ENCODE measurements around the gene ADD3.

ADD3 gene

GRCh38 chr10:109991266-109991855, 16.4 kb upstream of the ADD3 start:
- Histone ChIP-seq H3K23ac (ENCODE audit: low read length) (no peak overlapping the region), H2BK5ac (ENCODE audit: low read depth, low read length, poor library complexity) (peak overlapping the region; percentile 33), H2BK12ac (ENCODE audit: low read length) (peak overlapping the region; percentile 61), H4K12ac (ENCODE audit: low read depth, low read length) (no peak overlapping the region), H3K4me2 (ENCODE audit: low read length) (no peak overlapping the region), H4K91ac (ENCODE audit: low read depth, low read length) (peak overlapping the region; percentile 40), H3K9me3 (ENCODE audit: insufficient read depth, low read depth, low read length) (no peaks in the 10 kb centered on the region), H3K9ac (ENCODE audit: low read length) (no peak overlapping the region), H3K27ac (ENCODE audit: low read depth, low read length) (no peak overlapping the region), H4K8ac (ENCODE audit: low read depth, low read length) (no peak overlapping the region), H3K27me3 (ENCODE audit: insufficient read depth, low read length) (no peaks in the 10 kb centered on the region), H3K36me3 (ENCODE audit: control insufficient read depth in 1 of 2, insufficient read depth in 2 of 2, low read length in 2 of 2) (no peaks in the 10 kb centered on the region), H3K4me1 (ENCODE audit: control insufficient read depth in 1 of 2, insufficient read depth in 2 of 2, low read length in 2 of 2) (no peaks in the 10 kb centered on the region), H2AFZ (ENCODE audit: insufficient read depth, low read length, poor library complexity) (no peak overlapping the region), H2AK5ac (ENCODE audit: low read length) (no peak overlapping the region), H3K14ac (ENCODE audit: low read length) (no peak overlapping the region), H3K79me2 (ENCODE audit: control insufficient read depth, insufficient read depth, low read length, poor library complexity) (no peaks in the 10 kb centered on the region), H2BK120ac (ENCODE audit: insufficient read depth, low read length, poor library complexity) (peak overlapping the region; percentile 24), H3K4me3 (ENCODE audit: low read depth, low read length) (no peak overlapping the region), H3K4ac (ENCODE audit: low read depth, low read length) (no peak overlapping the region), H3K18ac (ENCODE audit: low read length) (no peak overlapping the region), H3K79me1 (ENCODE audit: low read length) (peaks cover 6% of the 10 kb centered on the region)
- no peak for DNase-seq
- WGBS (ENCODE audit: extremely low coverage, insufficient coverage, insufficient read length), result no CpG with 5 or more reads among the region's 1 CpG

- Histone ChIP-seq H2BK120ac (ENCODE audit: insufficient read depth, low read length, poor library complexity) (no peak overlapping the region), H3K4me2 (ENCODE audit: low read length) (no peak overlapping the region), H2AK5ac (ENCODE audit: low read length) (no peak overlapping the region), H3K79me1 (ENCODE audit: low read length) (peaks cover 4% of the 10 kb centered on the region), H3K9ac (ENCODE audit: low read length) (no peak overlapping the region), H3K23ac (ENCODE audit: low read length) (no peak overlapping the region), H2AFZ (ENCODE audit: insufficient read depth, low read length, poor library complexity) (no peak overlapping the region), H2BK12ac (ENCODE audit: low read length) (no peak overlapping the region), H3K18ac (ENCODE audit: low read length) (no peak overlapping the region), H3K9me3 (ENCODE audit: insufficient read depth, low read depth, low read length) (no peaks in the 10 kb centered on the region), H3K79me2 (ENCODE audit: control insufficient read depth, insufficient read depth, low read length, poor library complexity) (no peaks in the 10 kb centered on the region), H4K91ac (ENCODE audit: low read depth, low read length) (no peak overlapping the region), H3K4ac (ENCODE audit: low read depth, low read length) (no peak overlapping the region), H4K12ac (ENCODE audit: low read depth, low read length) (no peak overlapping the region), H3K27ac (ENCODE audit: low read depth, low read length) (peak overlapping the region; percentile 78), H3K14ac (ENCODE audit: low read length) (no peak overlapping the region), H3K4me1 (ENCODE audit: control insufficient read depth in 1 of 2, insufficient read depth in 2 of 2, low read length in 2 of 2) (no peaks in the 10 kb centered on the region), H4K8ac (ENCODE audit: low read depth, low read length) (no peak overlapping the region), H2BK5ac (ENCODE audit: low read depth, low read length, poor library complexity) (no peak overlapping the region), H3K4me3 (ENCODE audit: low read depth, low read length) (no peak overlapping the region), H3K36me3 (ENCODE audit: control insufficient read depth in 1 of 2, insufficient read depth in 2 of 2, low read length in 2 of 2) (no peaks in the 10 kb centered on the region), H3K27me3 (ENCODE audit: insufficient read depth, low read length) (no peaks in the 10 kb centered on the region)
- WGBS (ENCODE audit: extremely low coverage, insufficient coverage, insufficient read length), result no CpG with 5 or more reads among the region's 3 CpGs
- peak in 1 of 2 donors; percentile 34 for DNase-seq
Observed at GRCh38 chr10:109992485-109992884, 15.3 kb upstream of the ADD3 start.

GRCh38 chr10:109993551-109994330, 14.0 kb upstream of the ADD3 start:
- Histone ChIP-seq H3K36me3 (ENCODE audit: control insufficient read depth in 1 of 2, insufficient read depth in 2 of 2, low read length in 2 of 2) (no peaks in the 10 kb centered on the region), H3K27ac (ENCODE audit: low read depth, low read length) (no peak overlapping the region), H3K4me1 (ENCODE audit: control insufficient read depth in 1 of 2, insufficient read depth in 2 of 2, low read length in 2 of 2) (peaks cover 3 to 4% of the 10 kb centered on the region in 2 experiments), H3K79me2 (ENCODE audit: control insufficient read depth, insufficient read depth, low read length, poor library complexity) (no peaks in the 10 kb centered on the region), H3K27me3 (ENCODE audit: insufficient read depth, low read length) (no peaks in the 10 kb centered on the region), H3K79me1 (ENCODE audit: low read length) (peaks cover 4% of the 10 kb centered on the region), H4K12ac (ENCODE audit: low read depth, low read length) (no peak overlapping the region), H2BK5ac (ENCODE audit: low read depth, low read length, poor library complexity) (no peak overlapping the region), H4K91ac (ENCODE audit: low read depth, low read length) (no peak overlapping the region), H3K9me3 (ENCODE audit: insufficient read depth, low read depth, low read length) (no peaks in the 10 kb centered on the region), H3K18ac (ENCODE audit: low read length) (no peak overlapping the region), H3K23ac (ENCODE audit: low read length) (no peak overlapping the region), H2AK5ac (ENCODE audit: low read length) (no peak overlapping the region), H3K14ac (ENCODE audit: low read length) (no peak overlapping the region), H3K4me3 (ENCODE audit: low read depth, low read length) (no peak overlapping the region), H3K4me2 (ENCODE audit: low read length) (no peak overlapping the region), H2BK12ac (ENCODE audit: low read length) (peak overlapping the region; percentile 35), H3K4ac (ENCODE audit: low read depth, low read length) (no peak overlapping the region), H4K8ac (ENCODE audit: low read depth, low read length) (no peak overlapping the region), H2BK120ac (ENCODE audit: insufficient read depth, low read length, poor library complexity) (no peak overlapping the region), H3K9ac (ENCODE audit: low read length) (no peak overlapping the region), H2AFZ (ENCODE audit: insufficient read depth, low read length, poor library complexity) (no peak overlapping the region)
- WGBS (ENCODE audit: extremely low coverage, insufficient coverage, insufficient read length), result no CpG with 5 or more reads among the region's 7 CpGs
- no peak for DNase-seq

GRCh38 chr10:109994711-109995577, 12.8 kb upstream of the ADD3 start:
- H4K8ac ChIP-seq (ENCODE audit: low read depth, low read length), result no peak overlapping the region
- peak overlapping the region; percentile 58 for H2BK12ac ChIP-seq (ENCODE audit: low read length)
- WGBS (ENCODE audit: extremely low coverage, insufficient coverage, insufficient read length), result no CpG with 5 or more reads among the region's 5 CpGs
- no peak overlapping the region for H4K12ac ChIP-seq (ENCODE audit: low read depth, low read length)
- no peak overlapping the region for H3K9ac ChIP-seq (ENCODE audit: low read length)
- H3K4me2 ChIP-seq (ENCODE audit: low read length), result no peak overlapping the region
- H3K79me2 ChIP-seq (ENCODE audit: control insufficient read depth, insufficient read depth, low read length, poor library complexity), result no peaks in the 10 kb centered on the region
- no peaks in the 10 kb centered on the region for H3K27me3 ChIP-seq (ENCODE audit: insufficient read depth, low read length)
- no peak overlapping the region for H4K91ac ChIP-seq (ENCODE audit: low read depth, low read length)
- no peak overlapping the region for H3K18ac ChIP-seq (ENCODE audit: low read length)
- H2BK120ac ChIP-seq (ENCODE audit: insufficient read depth, low read length, poor library complexity), result no peak overlapping the region
- DNase-seq, result no peak
- H3K4me1 ChIP-seq (ENCODE audit: control insufficient read depth in 1 of 2, insufficient read depth in 2 of 2, low read length in 2 of 2), result peaks cover 3 to 4% of the 10 kb centered on the region in 2 experiments
- no peaks in the 10 kb centered on the region for H3K9me3 ChIP-seq (ENCODE audit: insufficient read depth, low read depth, low read length)
- no peak overlapping the region for H3K23ac ChIP-seq (ENCODE audit: low read length)
- H3K36me3 ChIP-seq (ENCODE audit: control insufficient read depth in 1 of 2, insufficient read depth in 2 of 2, low read length in 2 of 2), result no peaks in the 10 kb centered on the region
- no peak overlapping the region for H3K27ac ChIP-seq (ENCODE audit: low read depth, low read length)
- peaks cover 4% of the 10 kb centered on the region for H3K79me1 ChIP-seq (ENCODE audit: low read length)
- no peak overlapping the region for H3K4me3 ChIP-seq (ENCODE audit: low read depth, low read length)
- no peak overlapping the region for H2BK5ac ChIP-seq (ENCODE audit: low read depth, low read length, poor library complexity)
- no peak overlapping the region for H2AFZ ChIP-seq (ENCODE audit: insufficient read depth, low read length, poor library complexity)
- H2AK5ac ChIP-seq (ENCODE audit: low read length), result no peak overlapping the region
- no peak overlapping the region for H3K14ac ChIP-seq (ENCODE audit: low read length)
- no peak overlapping the region for H3K4ac ChIP-seq (ENCODE audit: low read depth, low read length)

Data from trophoblast cell (in vitro differentiated cells and primary cell).